ENCODE data around the gene SMG9.

Gene SMG9

DNA sequence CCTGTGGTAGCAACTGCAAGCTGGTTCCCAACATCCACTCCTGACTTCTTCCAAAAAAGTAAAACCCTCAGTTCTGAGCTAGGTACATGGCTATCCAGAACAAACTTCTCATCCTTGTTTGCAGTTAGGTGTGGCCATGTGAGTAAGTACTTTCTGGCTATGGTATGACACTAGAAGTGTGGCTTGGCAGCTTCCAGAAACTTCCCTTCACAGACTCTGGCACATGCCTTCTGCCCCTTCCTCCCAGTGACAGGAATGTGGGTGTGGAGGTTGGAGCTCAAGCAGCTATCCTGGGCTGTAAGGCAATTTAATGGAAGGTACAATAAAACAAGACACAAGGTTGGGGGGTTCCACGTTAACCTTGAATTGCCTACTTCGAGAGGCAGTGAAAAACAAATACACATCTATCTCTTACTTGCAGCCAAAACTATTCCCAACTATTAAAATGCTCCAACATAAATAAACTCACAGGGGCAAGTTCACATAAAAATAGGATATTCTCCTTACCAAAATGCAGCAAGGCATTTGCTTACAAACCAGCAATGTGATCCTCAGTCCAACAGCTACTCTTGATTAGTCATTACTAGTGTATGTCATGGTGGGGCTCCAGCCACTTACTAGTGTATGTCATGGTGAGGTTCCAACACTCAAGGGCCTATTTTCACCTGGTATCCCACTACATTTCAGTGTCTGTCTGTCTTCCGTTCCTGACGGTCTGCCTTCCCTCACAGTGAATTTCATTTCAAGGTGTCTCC lies 3.1 kb downstream of the SMG9 start:
- DNase-seq = no peak

DNA sequence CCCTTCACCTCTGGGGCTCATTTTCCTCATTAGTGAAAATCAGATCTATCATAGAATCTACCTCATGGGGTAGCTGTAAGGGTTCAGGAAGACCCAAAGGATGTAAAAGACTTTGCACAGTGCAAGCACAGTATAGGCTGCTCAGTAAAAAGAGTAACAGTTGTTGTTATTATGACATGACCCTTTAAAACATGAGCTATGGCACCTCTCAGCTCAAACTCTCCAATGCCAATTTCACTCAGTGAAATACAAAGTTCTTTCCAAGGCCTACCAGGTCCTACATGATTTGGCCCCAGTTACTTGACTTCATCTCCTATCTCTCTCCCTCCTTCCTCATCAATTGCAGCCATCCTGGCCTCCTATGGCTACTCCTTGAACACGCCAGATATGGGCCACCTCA lies 4.9 kb downstream of the SMG9 start:
- DNase-seq = no peak

DNA sequence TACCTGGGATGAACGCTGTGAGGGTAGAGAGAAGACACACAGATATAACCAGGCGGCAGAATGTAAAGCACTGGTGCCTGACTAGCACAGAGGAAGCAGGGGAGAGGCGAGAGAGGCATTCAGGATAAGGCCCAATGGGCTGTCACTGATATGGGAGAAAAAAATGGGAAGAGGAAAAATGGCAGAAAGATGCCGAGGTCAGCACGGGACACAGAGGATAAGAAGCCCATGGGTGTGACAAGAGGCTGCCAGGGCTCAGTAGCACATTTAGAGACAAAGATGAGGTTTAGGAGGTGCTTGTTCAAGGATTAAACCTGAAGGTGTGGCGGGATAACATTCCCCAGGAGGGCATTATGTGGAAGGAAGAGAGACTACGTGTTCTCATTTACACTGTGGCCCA lies 5.6 kb downstream of the SMG9 start:
- DNase-seq = no peak

DNA sequence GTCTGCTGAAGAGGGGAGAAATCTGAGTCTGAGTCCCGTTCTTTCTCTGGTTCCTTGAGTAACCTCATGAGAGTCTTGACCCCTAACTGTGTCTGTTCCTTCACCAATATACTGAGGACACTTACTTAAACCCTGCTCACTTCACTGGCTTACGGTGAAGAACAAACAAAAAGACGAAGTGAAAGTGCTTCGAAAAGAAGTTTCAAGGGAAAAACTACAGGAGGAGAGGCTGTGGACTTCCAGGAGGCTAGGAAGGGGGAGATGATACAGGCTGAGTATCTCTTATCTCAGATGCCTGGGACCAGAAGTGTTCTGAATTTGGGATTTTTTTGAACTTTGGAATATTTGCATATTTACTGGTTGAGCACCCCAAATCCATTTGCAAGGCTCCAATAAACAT lies 6.1 kb downstream of the SMG9 start:
- DNase-seq = no peak

DNA sequence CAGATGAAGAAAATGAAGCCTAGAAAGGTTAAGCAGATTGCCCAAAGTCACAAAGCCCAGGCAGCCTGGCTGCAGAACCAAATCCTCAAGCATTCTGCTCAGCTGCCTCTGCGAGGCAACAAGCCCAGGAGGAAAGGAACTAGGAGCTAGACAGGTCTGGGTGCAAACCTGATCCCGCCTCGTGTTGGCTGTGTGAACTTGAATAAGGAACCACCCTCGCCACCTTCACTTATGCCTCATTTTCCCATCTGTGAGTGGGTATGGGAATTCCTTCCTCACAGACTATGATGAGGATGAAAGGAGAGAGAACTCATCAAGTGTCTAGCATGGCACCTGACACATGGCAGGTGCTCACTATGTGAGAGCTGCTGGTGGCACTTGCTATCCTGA lies 6.6 kb downstream of the SMG9 start:
- no peak for DNase-seq

- no peak for DNase-seq
These were observed 7.1 kb downstream of the SMG9 start for GRCh38 chr19:43747557-43748204.

GRCh38 chr19:43743059-43743458 lies 11.7 kb downstream of the SMG9 start:
- DNase-seq = no peak

DNA sequence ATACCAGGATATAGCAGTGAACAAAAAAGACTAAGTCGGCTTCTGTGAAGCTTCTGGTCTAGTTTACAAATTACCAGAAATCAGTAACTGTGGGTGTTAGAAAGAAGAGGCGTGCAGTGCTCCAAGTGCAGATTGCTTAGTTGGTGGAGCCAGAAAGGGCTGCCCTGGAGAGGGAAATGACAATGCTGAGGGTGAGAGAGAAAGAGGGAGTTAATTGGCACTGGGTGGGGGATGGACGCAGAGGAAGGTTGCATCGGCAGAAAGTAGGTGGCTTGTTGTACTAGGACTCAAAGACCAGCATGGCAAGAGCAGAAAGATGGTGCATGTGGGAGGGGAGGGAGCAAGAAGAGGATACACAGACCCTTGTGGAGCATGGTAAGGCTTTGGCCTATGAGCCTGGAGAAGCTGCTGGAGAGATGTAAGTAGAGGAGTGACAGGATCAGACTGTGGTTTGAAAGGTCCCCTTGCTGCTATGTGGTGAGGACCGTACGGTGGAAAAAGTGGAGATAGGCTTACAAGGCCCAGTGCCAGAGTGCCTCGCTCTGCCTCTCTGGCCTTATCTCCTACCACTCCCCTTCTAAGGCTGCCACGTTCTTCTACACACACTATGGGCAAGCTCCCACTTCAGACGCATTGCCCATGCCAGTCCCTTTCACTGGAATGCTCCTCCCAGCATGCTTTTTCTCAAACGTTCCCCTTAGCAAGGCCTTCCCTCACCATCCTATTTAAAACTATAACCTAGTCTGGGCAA lies 13.5 kb downstream of the SMG9 start:
- no peak for DNase-seq

DNA sequence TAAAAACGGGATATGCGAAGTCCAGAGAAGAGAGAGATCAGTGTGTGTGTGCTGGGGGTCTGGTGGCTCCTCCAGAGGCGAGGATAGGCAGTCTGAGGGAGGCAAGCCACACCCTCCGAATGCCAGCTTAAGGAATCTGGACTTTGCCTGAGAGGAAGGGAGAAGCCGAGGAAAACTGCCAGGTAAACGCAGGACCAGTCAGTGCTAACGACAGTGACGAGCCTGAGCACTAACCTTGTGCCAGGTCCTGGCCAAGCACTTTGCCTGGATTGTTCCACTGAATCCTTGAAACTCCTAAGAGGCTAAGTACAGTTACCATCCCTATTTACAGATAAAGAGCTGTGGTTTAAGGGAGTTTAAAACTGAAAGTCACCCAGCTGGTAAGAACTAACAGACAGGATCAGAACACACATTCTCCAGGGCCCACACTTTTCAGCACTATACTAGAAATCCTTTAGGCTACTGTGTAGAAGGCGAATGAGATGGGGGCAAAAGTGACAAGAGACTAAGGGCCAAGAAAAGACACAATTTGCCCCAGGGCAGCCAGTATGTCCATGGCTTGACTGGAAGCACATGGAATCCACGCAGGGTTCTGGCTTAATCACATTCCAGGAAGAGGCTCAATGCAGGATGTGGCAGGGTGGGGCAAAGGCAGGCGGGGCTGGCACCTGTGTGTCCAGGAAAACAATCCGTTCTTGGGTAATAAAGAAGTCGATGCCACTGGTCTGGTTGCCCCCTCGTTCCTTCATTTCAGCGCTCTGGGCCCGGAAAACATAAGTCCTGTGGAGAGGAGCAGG lies 15.1 kb downstream of the SMG9 start:
- no peak for DNase-seq

GRCh38 chr19:43738780-43739211 lies 16.0 kb downstream of the SMG9 start:
- no peak for DNase-seq

DNA sequence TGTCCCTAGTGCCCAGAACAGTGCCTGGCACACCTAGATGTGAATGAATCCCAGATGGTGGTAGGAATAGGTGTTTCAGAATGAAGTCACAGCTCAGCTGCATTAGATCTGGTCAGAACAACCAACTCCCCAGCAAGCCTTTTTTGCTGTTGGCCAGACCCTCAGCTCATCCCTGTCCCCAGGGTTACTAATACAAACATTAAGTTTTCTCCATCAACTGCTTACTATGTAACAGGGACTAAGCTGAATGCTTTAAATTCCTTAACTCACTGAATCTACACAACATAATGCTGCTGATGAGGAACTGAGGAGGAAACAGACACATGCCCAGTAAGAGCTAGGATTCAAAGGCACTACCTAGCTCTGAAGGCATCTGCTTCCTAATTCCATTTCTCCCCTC lies 18.8 kb downstream of the SMG9 start:
- DNase-seq = no peak

DNA sequence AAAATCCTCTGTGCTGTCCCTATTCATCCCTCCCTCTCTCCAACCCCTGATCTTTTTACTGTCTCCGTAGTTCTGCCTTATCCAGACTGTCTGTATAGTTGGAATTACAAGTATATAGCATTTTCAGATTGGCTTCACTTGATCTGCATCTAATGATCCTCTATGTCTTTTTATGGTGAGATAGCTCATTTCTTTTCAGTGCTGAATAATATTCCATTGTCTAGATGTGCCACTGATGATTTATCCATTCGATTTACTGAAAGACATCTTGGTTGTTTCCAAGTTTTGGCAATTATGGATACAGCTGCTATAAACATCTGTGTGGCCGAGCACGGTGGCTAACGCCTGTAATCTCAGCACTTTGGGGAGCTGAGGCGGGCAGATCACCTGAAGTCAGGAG lies 19.7 kb downstream of the SMG9 start:
- DNase-seq = no peak

GRCh38 chr19:43731846-43732245 lies 22.9 kb downstream of the SMG9 start:
- no peak for DNase-seq

DNA sequence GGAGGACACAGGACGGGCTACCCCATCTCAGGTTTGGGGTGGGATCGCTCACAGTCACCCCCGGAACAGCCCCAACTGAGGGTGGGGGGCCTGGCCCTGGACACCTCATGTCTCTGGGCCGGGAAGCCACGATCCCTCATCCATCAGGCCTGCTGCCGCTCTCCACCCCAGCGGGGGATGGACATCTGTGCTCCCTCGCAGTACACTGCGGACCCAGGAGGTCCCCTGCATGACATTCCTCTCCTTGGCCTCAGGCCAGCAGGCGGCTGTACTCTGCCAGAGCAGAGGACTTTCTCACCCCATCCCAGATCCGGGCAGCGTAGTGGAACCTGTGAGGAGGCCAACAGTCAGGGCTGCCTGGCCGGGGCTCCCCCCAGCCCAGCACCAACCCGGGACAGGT lies 23.4 kb downstream of the SMG9 start:
- no peak for DNase-seq

DNA sequence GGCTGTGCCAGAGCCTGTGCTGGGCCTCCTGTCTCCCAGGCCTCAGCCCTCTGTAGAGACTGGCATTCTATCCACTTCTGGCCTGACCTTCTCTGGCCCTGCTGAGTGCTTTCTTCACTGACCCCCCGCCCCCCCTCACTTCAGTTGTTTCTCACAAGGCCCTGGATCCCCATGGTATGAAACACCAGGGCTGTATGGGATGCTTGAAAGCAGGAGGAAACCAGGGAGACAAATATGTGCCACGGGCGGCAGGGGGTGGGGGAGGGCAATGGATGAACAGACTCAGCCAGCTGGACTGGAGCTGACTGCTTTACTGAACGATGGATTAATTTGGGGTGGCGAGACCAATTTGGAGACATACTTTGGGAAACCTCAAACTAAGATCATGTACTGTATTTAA lies 24.8 kb downstream of the SMG9 start:
- no peak for DNase-seq

DNA sequence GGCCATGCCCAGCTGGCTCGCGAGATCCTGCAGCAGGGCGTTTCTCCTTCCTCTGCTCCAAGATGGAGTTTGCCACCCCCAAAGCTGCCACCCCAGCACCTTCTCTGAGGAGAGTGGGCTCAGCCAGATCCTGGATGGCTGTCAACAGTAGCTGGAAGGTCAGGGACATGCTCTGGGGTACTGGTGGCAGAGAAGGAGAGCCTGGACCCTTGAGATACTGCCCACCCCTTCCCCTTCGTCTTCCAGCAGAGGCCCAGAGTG lies 27.2 kb downstream of the SMG9 start:
- DNase-seq = no peak

DNA sequence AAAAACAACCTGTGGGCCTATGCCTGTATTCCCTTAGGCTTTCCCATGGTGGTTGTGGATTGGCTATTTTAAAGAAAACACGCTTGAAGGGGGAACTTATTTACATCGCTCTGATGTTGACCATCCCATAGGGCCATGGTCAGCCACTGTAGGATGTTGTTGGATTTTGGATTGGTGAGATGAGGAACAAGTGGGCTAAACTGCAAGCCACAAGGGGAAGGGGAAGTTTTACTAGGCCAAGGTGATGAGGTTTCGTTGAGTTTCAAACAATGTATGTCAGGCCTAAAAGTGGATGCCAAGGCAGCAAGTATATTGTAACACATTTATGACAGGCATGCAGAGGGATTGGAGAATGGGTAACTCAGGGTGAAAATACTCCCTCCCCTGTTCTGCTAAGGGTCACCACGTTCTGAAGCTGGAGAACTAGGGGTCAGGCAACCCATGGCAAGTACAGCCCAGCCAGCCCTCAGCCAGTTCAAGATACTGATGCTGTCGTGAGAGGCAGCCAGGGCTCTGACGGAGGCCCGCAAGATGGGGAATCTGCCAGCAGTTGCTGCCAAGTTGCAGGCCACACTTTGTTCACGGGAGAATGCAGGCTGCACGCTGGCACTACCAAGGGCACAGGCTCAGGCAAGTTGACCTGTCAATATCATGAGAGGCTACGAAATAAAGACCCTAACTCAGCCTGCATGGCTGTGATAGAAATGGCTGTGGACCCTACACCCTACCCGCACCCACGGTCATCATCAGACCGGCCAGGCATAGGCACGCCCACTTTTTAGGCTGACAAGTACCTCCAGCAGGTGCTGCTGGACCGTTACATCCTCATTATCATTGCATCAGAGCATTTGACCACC lies 27.8 kb downstream of the SMG9 start:
- no peak for DNase-seq

- no peak for DNase-seq
These were observed 29.3 kb downstream of the SMG9 start for GRCh38 chr19:43725468-43725867.

DNA sequence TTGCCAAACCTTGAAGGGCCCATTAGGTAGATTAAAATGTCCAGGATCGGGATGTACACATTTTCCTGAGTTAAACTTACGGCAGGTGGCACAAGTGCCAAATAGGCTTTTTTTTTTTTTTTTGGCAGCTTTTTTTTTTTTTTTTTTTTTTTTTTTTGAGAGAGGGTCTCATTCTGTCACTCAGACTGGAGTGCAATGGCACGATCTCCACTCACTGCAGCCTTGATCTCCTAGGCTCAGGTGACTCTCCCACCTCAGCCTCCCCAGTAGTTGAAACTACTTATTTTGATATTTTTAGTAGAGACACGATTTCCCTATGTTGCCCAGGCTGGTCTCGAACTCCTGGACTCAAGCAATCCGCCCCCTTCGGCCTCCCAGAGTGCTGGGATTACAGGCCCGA lies 29.9 kb downstream of the SMG9 start:
- DNase-seq = no peak

GRCh38 chr19:43723588-43723987 lies 31.2 kb downstream of the SMG9 start:
- no peak for DNase-seq

DNA sequence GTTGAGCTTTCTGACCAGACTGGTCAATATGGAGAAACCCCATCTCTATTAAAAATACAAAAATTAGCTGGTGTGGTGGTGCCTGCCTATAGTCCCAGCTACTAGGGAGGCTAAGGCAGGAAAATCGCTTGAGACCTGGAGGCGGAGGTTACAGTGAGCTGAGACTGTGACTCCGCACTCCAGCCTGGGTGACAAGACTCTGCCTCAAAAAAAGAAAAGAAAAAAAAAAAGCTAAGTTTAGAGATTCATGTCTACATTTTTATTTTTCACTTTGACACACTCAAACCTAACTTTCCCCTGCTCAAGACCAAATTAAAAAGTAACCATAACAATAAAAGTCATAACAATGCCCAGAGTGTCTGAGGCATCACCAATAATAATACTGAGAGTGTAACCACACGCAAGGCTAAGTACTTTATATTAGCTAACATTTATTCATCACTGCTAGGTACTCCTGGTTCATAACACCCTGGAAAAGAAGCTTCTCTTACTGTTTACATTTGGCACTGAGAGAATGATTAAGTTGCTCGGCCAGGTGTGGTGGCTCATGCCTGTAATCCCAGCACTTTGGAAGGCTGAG lies 33.2 kb downstream of the SMG9 start:
- no peak for DNase-seq

DNA sequence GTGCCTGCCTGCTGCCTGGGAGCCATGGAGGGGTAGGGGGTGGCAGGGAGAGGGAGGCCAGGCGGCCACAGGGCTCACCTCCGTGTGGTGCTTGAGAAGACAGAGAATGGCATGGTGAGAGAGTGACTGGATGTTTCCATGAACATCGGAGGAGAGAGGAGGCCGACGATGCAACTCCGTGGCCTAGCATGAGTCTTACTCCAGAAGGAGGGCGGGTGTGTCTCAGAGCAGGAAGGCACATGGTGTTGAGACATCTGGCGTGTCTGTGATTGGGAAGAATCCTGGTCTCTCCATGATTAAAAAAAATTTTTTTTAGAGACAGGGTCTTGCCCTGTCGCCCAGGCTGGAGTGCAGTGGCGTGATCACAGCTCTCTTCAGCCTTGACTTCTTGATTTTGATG lies 33.8 kb downstream of the SMG9 start:
- no peak for DNase-seq

Measured in central memory CD4-positive, alpha-beta T cell (primary cell).